ENCODE results near the gene ALG1.

Gene ALG1, protein sequence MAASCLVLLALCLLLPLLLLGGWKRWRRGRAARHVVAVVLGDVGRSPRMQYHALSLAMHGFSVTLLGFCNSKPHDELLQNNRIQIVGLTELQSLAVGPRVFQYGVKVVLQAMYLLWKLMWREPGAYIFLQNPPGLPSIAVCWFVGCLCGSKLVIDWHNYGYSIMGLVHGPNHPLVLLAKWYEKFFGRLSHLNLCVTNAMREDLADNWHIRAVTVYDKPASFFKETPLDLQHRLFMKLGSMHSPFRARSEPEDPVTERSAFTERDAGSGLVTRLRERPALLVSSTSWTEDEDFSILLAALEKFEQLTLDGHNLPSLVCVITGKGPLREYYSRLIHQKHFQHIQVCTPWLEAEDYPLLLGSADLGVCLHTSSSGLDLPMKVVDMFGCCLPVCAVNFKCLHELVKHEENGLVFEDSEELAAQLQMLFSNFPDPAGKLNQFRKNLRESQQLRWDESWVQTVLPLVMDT

DNA sequence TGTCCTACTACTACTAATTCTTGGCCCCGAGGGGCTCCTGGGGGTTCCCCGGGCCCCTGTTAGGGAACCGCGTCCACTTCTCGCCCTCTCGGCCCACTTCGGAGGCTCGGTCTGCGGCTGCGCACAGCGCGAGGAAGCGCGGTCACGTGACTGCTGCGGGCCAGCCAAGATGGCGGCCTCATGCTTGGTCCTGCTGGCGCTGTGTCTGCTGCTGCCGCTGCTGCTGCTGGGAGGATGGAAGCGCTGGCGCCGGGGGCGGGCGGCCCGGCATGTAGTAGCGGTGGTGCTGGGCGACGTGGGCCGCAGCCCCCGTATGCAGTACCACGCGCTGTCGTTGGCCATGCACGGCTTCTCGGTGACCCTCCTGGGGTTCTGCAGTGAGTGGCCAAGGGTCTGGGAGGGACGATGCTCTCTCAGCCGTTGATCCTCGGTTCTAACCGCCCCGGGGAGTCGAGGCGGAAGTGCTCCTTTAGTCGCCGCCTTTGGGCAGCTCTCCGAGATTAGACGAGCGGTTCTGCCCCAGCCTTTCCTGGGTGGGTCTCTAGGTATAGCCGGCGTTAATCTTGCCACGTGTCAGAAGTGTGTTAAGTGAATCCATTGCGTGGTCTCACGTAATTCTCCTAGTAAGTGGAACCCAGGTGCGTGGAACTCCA, at the start of gene ALG1:
ALG1 (plus strand) TSS at position 163 of the 653 bp plus-strand sequence; CDS start at position 170, 7 bp downstream.
- H3K4me1 ChIP-seq (ENCODE audit: low read length): peaks cover 14% of the 10 kb centered on the region
- peak within 1 kb of the TSS; percentile 68 for H3K27ac ChIP-seq (ENCODE audit: low read length)
- peak within 1 kb of the TSS; percentile 77 for H3K9ac ChIP-seq (ENCODE audit: low read length)
- H2AFZ ChIP-seq (ENCODE audit: low read length): peak within 1 kb of the TSS; percentile 88
- H3K36me3 ChIP-seq (replicated peaks; ENCODE audit: insufficient read depth, low read length): no peaks in the 10 kb centered on the region
- peaks cover 9% of the 10 kb centered on the region; the same call in 1 of the 2 replicates for H3K27me3 ChIP-seq (replicated peaks; ENCODE audit: insufficient read depth, low read length)
- no peaks in the 10 kb centered on the region for H3K9me3 ChIP-seq (replicated peaks; ENCODE audit: insufficient read depth, low read length)
- peak within 1 kb of the TSS; percentile 91 for H3K4me3 ChIP-seq (ENCODE audit: low read length)
- TF ChIP-seq, protein P1, sequence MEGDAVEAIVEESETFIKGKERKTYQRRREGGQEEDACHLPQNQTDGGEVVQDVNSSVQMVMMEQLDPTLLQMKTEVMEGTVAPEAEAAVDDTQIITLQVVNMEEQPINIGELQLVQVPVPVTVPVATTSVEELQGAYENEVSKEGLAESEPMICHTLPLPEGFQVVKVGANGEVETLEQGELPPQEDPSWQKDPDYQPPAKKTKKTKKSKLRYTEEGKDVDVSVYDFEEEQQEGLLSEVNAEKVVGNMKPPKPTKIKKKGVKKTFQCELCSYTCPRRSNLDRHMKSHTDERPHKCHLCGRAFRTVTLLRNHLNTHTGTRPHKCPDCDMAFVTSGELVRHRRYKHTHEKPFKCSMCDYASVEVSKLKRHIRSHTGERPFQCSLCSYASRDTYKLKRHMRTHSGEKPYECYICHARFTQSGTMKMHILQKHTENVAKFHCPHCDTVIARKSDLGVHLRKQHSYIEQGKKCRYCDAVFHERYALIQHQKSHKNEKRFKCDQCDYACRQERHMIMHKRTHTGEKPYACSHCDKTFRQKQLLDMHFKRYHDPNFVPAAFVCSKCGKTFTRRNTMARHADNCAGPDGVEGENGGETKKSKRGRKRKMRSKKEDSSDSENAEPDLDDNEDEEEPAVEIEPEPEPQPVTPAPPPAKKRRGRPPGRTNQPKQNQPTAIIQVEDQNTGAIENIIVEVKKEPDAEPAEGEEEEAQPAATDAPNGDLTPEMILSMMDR (IDR thresholded peaks at IDR 0.05; ENCODE audit: low read length): no peak
- no peak for TF ChIP-seq EZH2 (optimal IDR thresholded peaks at IDR 0.05; ENCODE audit: low read depth, low read length)
- no peak for TF ChIP-seq EZH2phosphoT487 (IDR thresholded peaks at IDR 0.05; ENCODE audit: low read length)
- H3F3A ChIP-seq (ENCODE audit: insufficient read depth, low read length): peaks cover 5% of the 10 kb centered on the region
- DNase-seq: peak; percentile 90
- H3K79me2 ChIP-seq (ENCODE audit: low read length): peaks cover 26% of the 10 kb centered on the region
- no peaks in the 10 kb centered on the region for H4K20me1 ChIP-seq (ENCODE audit: insufficient read depth, low read length)
- H3K9me2 ChIP-seq (replicated peaks; ENCODE audit: insufficient read depth, low read length): no peaks in the 10 kb centered on the region
- H3K4me2 ChIP-seq (ENCODE audit: low read depth, low read length): peak within 1 kb of the TSS; percentile 73

DNA sequence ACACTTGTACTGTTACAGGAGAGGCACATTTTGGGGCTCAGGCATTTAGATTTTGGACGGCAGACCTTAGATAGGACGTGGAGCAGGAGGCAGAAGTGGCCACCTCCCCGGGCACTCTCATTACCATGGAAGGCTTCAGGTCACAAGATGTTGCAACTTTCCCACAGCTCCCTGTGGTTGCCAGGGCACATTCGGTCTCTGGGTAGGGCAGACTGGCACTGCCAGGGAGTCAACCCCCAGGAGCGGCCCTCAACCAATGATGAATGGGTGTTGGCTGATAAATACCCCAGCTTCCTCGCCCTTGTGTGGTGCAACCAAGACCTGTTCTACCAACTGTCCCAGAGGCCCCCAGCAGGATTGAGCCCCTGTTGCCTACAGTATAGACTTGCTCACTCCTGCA, 49.1 kb upstream of the ALG1 start:
- no peaks in the 10 kb centered on the region for H3K36me3 ChIP-seq (replicated peaks; ENCODE audit: insufficient read depth, low read length)
- H3K27ac ChIP-seq (ENCODE audit: low read length): no peak overlapping the region
- H3K4me2 ChIP-seq (ENCODE audit: low read depth, low read length): no peak overlapping the region
- H3F3A ChIP-seq (ENCODE audit: insufficient read depth, low read length): no peaks in the 10 kb centered on the region
- H3K4me1 ChIP-seq (ENCODE audit: low read length): no peaks in the 10 kb centered on the region
- peaks cover 60% of the 10 kb centered on the region for H3K27me3 ChIP-seq (replicated peaks; ENCODE audit: insufficient read depth, low read length)
- no peaks in the 10 kb centered on the region for H3K79me2 ChIP-seq (ENCODE audit: low read length)
- no peak overlapping the region for H3K9ac ChIP-seq (ENCODE audit: low read length)
- TF ChIP-seq EZH2 (optimal IDR thresholded peaks at IDR 0.05; ENCODE audit: low read depth, low read length) (no peak), EZH2phosphoT487 (IDR thresholded peaks at IDR 0.05; ENCODE audit: low read length) (no peak)
- TF ChIP-seq, protein P1 (IDR thresholded peaks at IDR 0.05; ENCODE audit: low read length): no peak
- H3K9me2 ChIP-seq (replicated peaks; ENCODE audit: insufficient read depth, low read length): no peaks in the 10 kb centered on the region
- H2AFZ ChIP-seq (ENCODE audit: low read length): no peak overlapping the region
- H4K20me1 ChIP-seq (ENCODE audit: insufficient read depth, low read length): no peaks in the 10 kb centered on the region
- no peaks in the 10 kb centered on the region for H3K9me3 ChIP-seq (replicated peaks; ENCODE audit: insufficient read depth, low read length)
- H3K4me3 ChIP-seq (ENCODE audit: low read length): no peak overlapping the region
- DNase-seq: no peak

- H3K9me2 ChIP-seq (replicated peaks; ENCODE audit: insufficient read depth, low read length): no peaks in the 10 kb centered on the region
- TF ChIP-seq, protein P1 (IDR thresholded peaks at IDR 0.05; ENCODE audit: low read length): peak; percentile 27
- TF ChIP-seq EZH2 (optimal IDR thresholded peaks at IDR 0.05; ENCODE audit: low read depth, low read length): no peak
- TF ChIP-seq EZH2phosphoT487 (IDR thresholded peaks at IDR 0.05; ENCODE audit: low read length): no peak
- H2AFZ ChIP-seq (ENCODE audit: low read length): no peak overlapping the region
- no peaks in the 10 kb centered on the region for H3K4me1 ChIP-seq (ENCODE audit: low read length)
- H3K9ac ChIP-seq (ENCODE audit: low read length): no peak overlapping the region
- no peaks in the 10 kb centered on the region for H3K36me3 ChIP-seq (replicated peaks; ENCODE audit: insufficient read depth, low read length)
- no peaks in the 10 kb centered on the region for H3K79me2 ChIP-seq (ENCODE audit: low read length)
- no peaks in the 10 kb centered on the region for H3F3A ChIP-seq (ENCODE audit: insufficient read depth, low read length)
- H3K9me3 ChIP-seq (replicated peaks; ENCODE audit: insufficient read depth, low read length): no peaks in the 10 kb centered on the region
- H3K27ac ChIP-seq (ENCODE audit: low read length): no peak overlapping the region
- no peak overlapping the region for H3K4me2 ChIP-seq (ENCODE audit: low read depth, low read length)
- no peak overlapping the region for H3K4me3 ChIP-seq (ENCODE audit: low read length)
- peak; percentile 55 for DNase-seq
- peaks cover 41% of the 10 kb centered on the region for H3K27me3 ChIP-seq (replicated peaks; ENCODE audit: insufficient read depth, low read length)
- no peaks in the 10 kb centered on the region for H4K20me1 ChIP-seq (ENCODE audit: insufficient read depth, low read length)
These were observed 47.0 kb upstream of the ALG1 start for GRCh38 chr16:5024632-5025031.
